H1 (cell line): ENCODE data around the gene TBX5. TPM values are rescaled to one million over a fixed set of nuclear protein-coding genes. Genes with fewer than 3 reads are reported as not detected.

ENCODE experiments used
- CTCF ChIA-PET: fragments of 300-600 bp; sonication (Branson Sonifier 250); formaldehyde crosslinking; loops from one replicate; lab custom pipeline; 2021; ENCODE audit not compliant: partially characterized antibody; lab: Charles Lee
- POLR2A ChIA-PET: fragments of 300-600 bp; sonication (Branson Sonifier 250); formaldehyde crosslinking; loops from one replicate; lab custom pipeline; 2021; ENCODE audit warnings: inconsistent platforms; ENCODE audit not compliant: partially characterized antibody; lab: Charles Lee
- DNase-seq, 2 experiments: peaks; one replicate each; pipeline versions ENCODE4 v3.0.0 to v3.0.0-alpha.2; 2010 to 2022; ENCODE audit warnings: low spot score in 2 of 2, low read depth in 1 of 2, mixed read lengths in 1 of 2
- FAIRE-seq: peaks from 2 replicates; lab custom pipeline; 2011; peaks lifted over from hg19 to GRCh38; lab: Jason Lieb, UNC
- H2AFZ ChIP-seq: 2 replicates; pipeline ENCODE4 v1.8.1; 2012; ENCODE audit warnings: low read length, inconsistent platforms
- H2AK5ac ChIP-seq: 2 replicates; pipeline ENCODE4 v1.6.1; 2013; ENCODE audit warnings: low read depth, low read length
- H2BK120ac ChIP-seq: replicated peaks from 2 replicates; pipeline ENCODE3; 2013; ENCODE audit warnings: low read depth, low read length, inconsistent platforms
- H2BK12ac ChIP-seq: 2 replicates; pipeline ENCODE4 v1.6.1; 2013; ENCODE audit warnings: low read depth, low read length
- H2BK15ac ChIP-seq: 2 replicates; pipeline ENCODE4 v1.6.1; 2013; ENCODE audit warnings: low read length
- H2BK20ac ChIP-seq: 2 replicates; pipeline ENCODE4 v1.6.1; 2013; ENCODE audit warnings: low read length
- H2BK5ac ChIP-seq: 2 replicates; pipeline ENCODE4 v1.6.1; 2013; ENCODE audit warnings: low read depth, low read length
- H3K14ac ChIP-seq: 2 replicates; pipeline ENCODE4 v1.6.1; 2013; ENCODE audit warnings: inconsistent platforms; ENCODE audit not compliant: insufficient read length
- H3K18ac ChIP-seq: 2 replicates; pipeline ENCODE4 v1.6.1; 2013; ENCODE audit warnings: low read length; ENCODE audit errors: extremely low read depth
- H3K23ac ChIP-seq: 2 replicates; pipeline ENCODE4 v1.6.1; 2013; ENCODE audit warnings: inconsistent platforms; ENCODE audit not compliant: insufficient read length
- H3K23me2 ChIP-seq: 2 replicates; pipeline ENCODE4 v1.6.1; 2013; ENCODE audit warnings: low read depth, low read length
- H3K27ac ChIP-seq: 2 replicates; pipeline ENCODE4 v1.6.1; 2011; ENCODE audit warnings: low read depth, low read length, inconsistent platforms
- H3K27me3 ChIP-seq, 4 experiments: replicated peaks in 1 of 4; 1 replicate in 1 of 4; 2 replicates in 3 of 4; pipeline versions ENCODE4 v1.6.1 to v1.8.1; 2011 to 2013; ENCODE audit warnings: low read length in 3 of 4, mild to moderate bottlenecking in 3 of 4, inconsistent platforms in 2 of 4, mixed read lengths in 2 of 4, moderate library complexity in 1 of 4; ENCODE audit not compliant: control insufficient read depth in 3 of 4, insufficient read depth in 3 of 4; ENCODE audit errors: extremely low read depth in 1 of 4
- H3K36me3 ChIP-seq, 4 experiments: 2 replicates each; pipeline versions ENCODE4 v1.6.1 to v1.8.1; 2011 to 2013; ENCODE audit warnings: mild to moderate bottlenecking in 4 of 4, low read length in 3 of 4, moderate library complexity in 2 of 4, control low read depth in 1 of 4, inconsistent platforms in 1 of 4; ENCODE audit not compliant: insufficient read depth in 4 of 4, control insufficient read depth in 2 of 4
- H3K4ac ChIP-seq: replicated peaks from 2 replicates; pipeline ENCODE3; 2013; ENCODE audit warnings: low read length, low read depth, mixed read lengths, inconsistent platforms; ENCODE audit not compliant: insufficient read length
- H3K4me1 ChIP-seq, 4 experiments: replicated peaks in 1 of 4; 1 replicate in 1 of 4; 2 replicates in 3 of 4; pipeline versions ENCODE4 v1.6.1 to v1.8.1; 2011 to 2013; ENCODE audit warnings: low read length in 3 of 4, inconsistent platforms in 2 of 4, mixed read lengths in 1 of 4; ENCODE audit not compliant: insufficient read depth in 4 of 4, control insufficient read depth in 3 of 4
- H3K4me2 ChIP-seq, 2 experiments: 2 replicates each; pipeline versions ENCODE4 v1.6.1 to v1.8.1; 2011 to 2013; ENCODE audit warnings: low read depth in 2 of 2, low read length in 2 of 2, control low read depth in 1 of 2, inconsistent platforms in 1 of 2, mild to moderate bottlenecking in 1 of 2; ENCODE audit not compliant: insufficient read depth in 1 of 2
- H3K4me3 ChIP-seq, 4 experiments: fragments of 200-600, 300-600 bp in 1 of 4; sonication (generic), shearing (Covaris generic), sonication (Bioruptor Twin) in 1 of 4; 2 replicates each; pipeline versions ENCODE4 v1.5.1 to v1.8.1; 2011 to 2016; ENCODE audit warnings: low read length in 4 of 4, low read depth in 3 of 4, control low read depth in 2 of 4, inconsistent platforms in 2 of 4, mild to moderate bottlenecking in 2 of 4, mixed read lengths in 1 of 4, moderate library complexity in 1 of 4; ENCODE audit not compliant: insufficient read depth in 2 of 4; ENCODE audit errors: extremely low read depth in 1 of 4
- H3K56ac ChIP-seq: replicated peaks from 2 replicates; pipeline ENCODE3; 2013; ENCODE audit warnings: low read depth, mild to moderate bottlenecking, mixed read lengths, low read length, inconsistent platforms; ENCODE audit not compliant: insufficient read length
- H3K79me1 ChIP-seq: 2 replicates; pipeline ENCODE4 v1.6.1; 2013; ENCODE audit warnings: low read depth, low read length, control low read depth
- H3K79me2 ChIP-seq, 2 experiments: 2 replicates each; pipeline versions ENCODE4 v1.6.1 to v1.8.1; 2012 to 2013; ENCODE audit warnings: low read length in 2 of 2, mild to moderate bottlenecking in 2 of 2, inconsistent platforms in 1 of 2; ENCODE audit not compliant: insufficient read depth in 2 of 2, control insufficient read depth in 1 of 2
- H3K9ac ChIP-seq, 4 experiments: replicated peaks in 1 of 4; 1 replicate in 1 of 4; 2 replicates in 3 of 4; pipeline versions ENCODE4 v1.6.1 to v1.8.1; 2011 to 2013; ENCODE audit warnings: low read depth in 3 of 4, low read length in 3 of 4, control low read depth in 2 of 4, mild to moderate bottlenecking in 2 of 4, moderate library complexity in 2 of 4, inconsistent platforms in 1 of 4; ENCODE audit errors: extremely low read depth in 1 of 4
- H3K9me3 ChIP-seq, 2 experiments: 2 replicates each; pipeline versions ENCODE4 v1.6.1 to v1.8.1; 2012 to 2013; ENCODE audit warnings: mild to moderate bottlenecking in 2 of 2, moderate library complexity in 2 of 2, control low read depth in 1 of 2, inconsistent platforms in 1 of 2, low read depth in 1 of 2, low read length in 1 of 2, mixed read lengths in 1 of 2; ENCODE audit not compliant: insufficient read depth in 2 of 2
- H4K20me1 ChIP-seq, 2 experiments: replicated peaks in 1 of 2; 2 replicates each; pipeline versions ENCODE3 to v1.8.1; 2011 to 2013; ENCODE audit warnings: inconsistent platforms in 2 of 2, low read length in 2 of 2, mild to moderate bottlenecking in 1 of 2; ENCODE audit not compliant: insufficient read depth in 2 of 2, control insufficient read depth in 1 of 2
- H4K5ac ChIP-seq: 2 replicates; pipeline ENCODE4 v1.6.1; 2013; ENCODE audit warnings: low read length, low read depth, mixed read lengths, inconsistent platforms; ENCODE audit not compliant: insufficient read length
- H4K8ac ChIP-seq: 2 replicates; pipeline ENCODE4 v1.8.0; 2013; ENCODE audit warnings: mild to moderate bottlenecking, moderate library complexity, low read length, inconsistent platforms; ENCODE audit not compliant: insufficient read depth; ENCODE audit errors: extremely low read depth
- H4K91ac ChIP-seq: replicated peaks from 2 replicates; pipeline ENCODE3; 2013; ENCODE audit warnings: low read length, mixed read lengths, inconsistent platforms; ENCODE audit not compliant: insufficient read length
- NANOG ChIP-seq: IDR thresholded peaks from 2 replicates; pipeline ENCODE4 v1.6.1; 2011; ENCODE audit warnings: low read length, low read depth, mild to moderate bottlenecking, inconsistent platforms; ENCODE audit not compliant: insufficient read depth, poor library complexity, severe bottlenecking
- NRF1 ChIP-seq: IDR thresholded peaks from 2 replicates; pipeline ENCODE4 v1.6.1; 2011; ENCODE audit warnings: mild to moderate bottlenecking, low read depth, low read length, improper control_type of control experiment
- RFX5 ChIP-seq: IDR thresholded peaks from 2 replicates; pipeline ENCODE4 v1.6.1; 2011; ENCODE audit warnings: low read depth, low read length, improper control_type of control experiment, borderline replicate concordance
- RNF2 ChIP-seq: fragments of 200-900, 300-1000 bp; sonication (generic); IDR thresholded peaks from 2 replicates; pipeline ENCODE4 v1.7.1; 2016; ENCODE audit warnings: borderline replicate concordance, low read depth, mild to moderate bottlenecking, antibody characterized with exemption, low read length; ENCODE audit not compliant: poor library complexity, severe bottlenecking; ENCODE audit errors: missing control alignments
- SUZ12 ChIP-seq: fragments of 200-600 bp; sonication (generic); IDR thresholded peaks from 2 replicates; pipeline ENCODE4 v1.6.1; 2012; ENCODE audit warnings: mild to moderate bottlenecking, inconsistent platforms, low read length, moderate library complexity, mixed read lengths
- WGBS, 2 experiments: shearing (Covaris generic) in 1 of 2; methylation state at CpG; one replicate each; pipeline versions ENCODE4 v1.1.6 to v1.1.7; 2013 to 2015; ENCODE audit warnings: low lambda C conversion rate in 2 of 2, mixed read lengths in 2 of 2, inconsistent platforms in 1 of 2, low coverage in 1 of 2, missing lambda C conversion rate in 1 of 2; ENCODE audit not compliant: insufficient replicate concordance in 2 of 2, insufficient coverage in 1 of 2, insufficient read length in 1 of 2; ENCODE audit errors: extremely low coverage in 1 of 2, missing lambda C conversion rate in 1 of 2; 5-methylcytosine and 5-hydroxymethylcytosine counted together
- polyA plus RNA-seq, 7 experiments: library from polyadenylated mRNA; depleted of rRNA in 3 of 7; stranded (reverse) in 5 of 7; unstranded in 2 of 7; fragments of >200 nt in 5 of 7; fragments of 200-250 nt in 2 of 7; gene quantifications; 1 replicate in 5 of 7; 2 replicates in 1 of 7; 4 replicates in 1 of 7; pipeline versions ENCODE4 v1.2.1 to v1.2.3, GENCODE V29; 2011 to 2013; ENCODE audit warnings: missing spikeins in 2 of 7, mixed read lengths in 2 of 7
- total RNA-seq: library from RNA; stranded (reverse); fragmentation: NEBNext Ultra II Directional; extraction: Animal tissue kit (Norgen Biotek cat#: 25700); gene quantifications from 2 replicates; pipeline ENCODE4 v1.2.1, GENCODE V29; 2021

Gene TBX5
- total and polyA plus RNA-seq, 2 of the 8 experiments (the other 6 are each of a cell fraction or from before 2014, with no cell fraction given), result 0.05 TPM; not detected in 1

- peaks cover 16 to 23% of the 10 kb centered on the region in 2 experiments for H4K20me1 ChIP-seq
- peak overlapping the region in 1 of 4 experiments; percentile 39; a peak in 2 of 8 replicates for H3K4me3 ChIP-seq
- H3K27me3 ChIP-seq, result peaks cover 98 to 100% (median 100%) of the 10 kb centered on the region in 4 experiments
- H3K4me1 ChIP-seq, result peaks cover 8 to 47% (median 25%) of the 10 kb centered on the region in 4 experiments
- no peaks in the 10 kb centered on the region; a peak in 1 of 4 replicates for H3K9me3 ChIP-seq
- H3K18ac ChIP-seq, result no peak overlapping the region
- no peak overlapping the region for H4K8ac ChIP-seq
- no peak overlapping the region for H3K14ac ChIP-seq
- POLR2A ChIA-PET, result interaction anchor here (0.8 to 1.7 kb wide), 4 partner anchors 11 to 290 kb away, joined by 3 to 5 read pairs (median 4); no protein-coding TSS in a partner anchor
- H2BK20ac ChIP-seq, result no peak overlapping the region; the same call in 1 of the 2 replicates
- TF ChIP-seq SUZ12 (no peak), NRF1 (no peak), RFX5 (no peak), RNF2 (peak; percentile 13), NANOG (no peak)
- TF ChIP-seq, all 59 proteins: peak for 1
- Histone ChIP-seq H3K4me2 (peak overlapping the region; percentile 51 to 52), H3K23me2 (no peaks in the 10 kb centered on the region), H2BK120ac (no peak overlapping the region), H2AFZ (no peak overlapping the region), H2BK15ac (no peak overlapping the region), H3K23ac (no peak overlapping the region), H3K9ac (no peak overlapping the region), H2AK5ac (no peak overlapping the region), H2BK5ac (no peak overlapping the region), H4K5ac (no peak overlapping the region), H3K27ac (no peak overlapping the region), H3K79me2 (no peaks in the 10 kb centered on the region), H3K4ac (no peak overlapping the region), H3K56ac (no peak overlapping the region), H2BK12ac (peak overlapping the region; percentile 68; the same call in 1 of the 2 replicates), H3K36me3 (no peaks in the 10 kb centered on the region; a peak in 1 of 8 replicates), H3K79me1 (no peaks in the 10 kb centered on the region), H4K91ac (no peak overlapping the region)
- no peak for DNase-seq
- WGBS, 2 experiments, result 2% methylated on average over 17 of the region's 21 CpGs; no CpG with 5 or more reads in 1 of the 2 experiments
- FAIRE-seq, result no peak
- CTCF ChIA-PET, result interaction anchor here (0.6 to 2.4 kb wide), 12 partner anchors 8 to 394 kb away, joined by 3 to 9 read pairs (median 3); no protein-coding TSS in a partner anchor
Measured at GRCh38 chr12:114408471-114408885, 2.5 kb upstream of the TBX5 start.
